HG03469 (cell line): ENCODE data around the gene MPHOSPH8.
"Not testable (repeated sequence)": the region's sequence is repeated elsewhere in the genome, so short reads cannot be mapped to it uniquely, and the experiment has no call there.

Source experiments
- ATAC-seq: cut with Tn5 transposase; IDR thresholded peaks from one replicate; pipeline ENCODE4 v1.9.1; 2021; ENCODE audit warnings: mild to moderate bottlenecking, moderate library complexity, moderate number of reproducible peaks; ENCODE audit not compliant: unreplicated experiment

The MPHOSPH8 gene

GRCh38 chr13:19632915-19633478, 462 bp upstream of the MPHOSPH8 start:
- no peak for ATAC-seq

GRCh38 chr13:19634256-19634740, 839 bp downstream of the MPHOSPH8 start:
- ATAC-seq = no peak

GRCh38 chr13:19635926-19636325, 2.5 kb downstream of the MPHOSPH8 start:
- ATAC-seq = not testable (repeated sequence)

GRCh38 chr13:19643652-19644051, 10.2 kb downstream of the MPHOSPH8 start:
- no peak for ATAC-seq

- no peak for ATAC-seq
These were observed 11.5 kb downstream of the MPHOSPH8 start for GRCh38 chr13:19645000-19645399.

- ATAC-seq = no peak
These were observed 12.6 kb downstream of the MPHOSPH8 start for GRCh38 chr13:19646063-19646462.

GRCh38 chr13:19650742-19651141, 17.3 kb downstream of the MPHOSPH8 start:
- no peak for ATAC-seq

GRCh38 chr13:19657872-19658591, 24.6 kb downstream of the MPHOSPH8 start:
- ATAC-seq = no peak

- ATAC-seq = no peak
These were observed 25.4 kb downstream of the MPHOSPH8 start for GRCh38 chr13:19658831-19659230.

GRCh38 chr13:19661126-19661525, 27.7 kb downstream of the MPHOSPH8 start:
- ATAC-seq = no peak

GRCh38 chr13:19661561-19661960, 28.1 kb downstream of the MPHOSPH8 start:
- no peak for ATAC-seq

- no peak for ATAC-seq
These were observed 30.0 kb downstream of the MPHOSPH8 start for GRCh38 chr13:19663416-19663979.

- no peak for ATAC-seq
These were observed 31.2 kb downstream of the MPHOSPH8 start for GRCh38 chr13:19664481-19665230.

GRCh38 chr13:19665427-19665859, 32.0 kb downstream of the MPHOSPH8 start:
- no peak for ATAC-seq

GRCh38 chr13:19668778-19669177, 35.3 kb downstream of the MPHOSPH8 start:
- ATAC-seq = no peak

- ATAC-seq = no peak
These were observed 36.7 kb downstream of the MPHOSPH8 start for GRCh38 chr13:19670147-19670546.

GRCh38 chr13:19672990-19673389, 39.5 kb downstream of the MPHOSPH8 start:
- no peak for ATAC-seq

GRCh38 chr13:19673473-19674430, 40.3 kb downstream of the MPHOSPH8 start:
- ATAC-seq = no peak

GRCh38 chr13:19674898-19675297, 41.4 kb downstream of the MPHOSPH8 start:
- ATAC-seq = no peak

- no peak for ATAC-seq
These were observed 42.7 kb downstream of the MPHOSPH8 start for GRCh38 chr13:19676168-19676567.
